Stimulated activated CD8-positive, alpha-beta memory T cell treated with anti-CD3 and anti-CD28 coated beads, Interleukin-12 subunit alpha, Interleukin-12 subunit beta, amount 100 ng/mL, for 1 hour (primary cell): Measurements from ENCODE around the gene XRN2.

ENCODE experiments used
- DNase-seq: peaks from one replicate; pipeline ENCODE4 v3.0.0-alpha.2; 2020; ENCODE audit warnings: low read depth

The XRN2 gene

DNA sequence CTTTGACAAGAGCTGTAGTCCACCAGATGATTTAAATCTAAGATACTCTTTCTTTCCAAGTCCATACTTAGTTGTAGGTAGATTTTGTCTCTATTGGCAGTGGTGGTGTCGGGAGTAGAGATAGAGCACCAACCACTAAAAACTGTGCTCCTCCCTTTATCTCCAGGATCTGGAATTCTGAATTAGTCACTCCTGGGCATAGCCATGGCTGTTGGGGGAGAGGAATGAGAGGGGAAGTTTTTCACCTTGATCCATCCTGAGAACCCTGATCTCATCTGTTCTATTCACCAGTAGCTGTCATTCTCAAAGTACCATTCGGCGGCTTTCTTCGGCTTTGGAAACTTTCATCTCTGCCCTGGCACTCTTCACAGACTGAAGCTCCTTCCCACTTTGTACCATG, 129.8 kb downstream of the XRN2 start:
- DNase-seq: no peak

DNA sequence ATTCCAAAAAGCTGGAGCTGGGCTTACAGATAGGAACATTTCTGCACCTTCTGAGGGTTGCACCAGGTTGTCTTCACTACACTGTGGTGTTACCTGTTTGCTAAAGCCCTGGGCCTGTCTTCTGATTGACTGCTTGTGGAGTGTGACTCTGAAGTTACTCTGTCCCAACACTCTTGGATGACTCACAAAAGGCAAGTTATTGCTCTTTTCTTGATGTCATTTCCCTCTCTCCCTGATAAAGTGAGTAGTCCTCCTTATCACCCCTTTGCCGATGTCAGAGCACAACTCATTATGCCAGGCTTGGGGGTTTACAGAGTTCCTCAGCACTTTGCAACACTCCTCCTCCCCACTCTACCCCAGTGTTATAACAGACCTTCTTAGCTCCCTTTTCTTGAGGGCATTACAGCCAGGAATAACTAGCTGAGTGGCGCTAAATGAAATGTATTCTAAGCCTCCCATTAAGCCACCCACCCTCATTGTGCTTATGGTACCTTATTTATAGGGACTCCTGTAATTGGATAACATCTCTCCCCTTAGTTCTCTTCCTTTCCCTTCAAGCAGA, 130.3 kb downstream of the XRN2 start:
- DNase-seq: no peak

- no peak for DNase-seq
Measured at GRCh38 chr20:21435576-21435975, 132.4 kb downstream of the XRN2 start.

DNA sequence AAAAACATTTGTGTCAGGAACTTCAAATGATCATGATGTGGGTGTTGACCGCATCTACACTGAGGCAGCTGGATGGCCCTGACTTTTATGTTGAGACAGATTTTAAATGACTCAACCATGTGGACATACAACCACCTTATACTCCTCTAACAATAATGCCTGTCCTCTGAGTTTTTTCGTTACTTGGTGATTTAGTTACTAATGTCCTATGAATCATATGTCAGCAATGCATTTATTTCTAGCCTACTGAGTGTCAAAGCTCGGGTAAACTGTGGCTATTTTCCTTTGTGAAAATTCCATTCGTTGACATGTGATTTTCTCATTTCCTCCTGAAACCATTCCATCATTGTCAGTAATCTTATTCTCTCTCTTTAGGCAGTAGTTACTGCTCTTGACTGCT, 133.1 kb downstream of the XRN2 start:
- DNase-seq: no peak

DNA sequence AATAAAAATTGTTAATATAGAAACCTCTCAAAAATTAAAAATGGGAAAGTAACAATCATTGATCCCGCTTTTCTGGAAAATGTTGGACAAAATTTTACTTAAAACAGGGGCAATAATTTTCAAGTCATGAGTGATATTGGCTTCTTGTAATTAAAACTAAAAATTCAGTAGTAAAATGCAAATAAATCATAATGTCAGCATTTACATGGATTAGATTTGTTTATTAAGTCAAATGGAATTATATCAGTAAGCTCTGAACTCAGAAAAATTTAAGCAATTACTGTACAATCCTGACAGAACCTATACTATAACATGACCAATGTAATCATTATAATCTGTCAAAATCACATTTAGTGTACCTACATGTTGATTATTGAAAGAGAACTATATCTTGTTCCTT, 134.1 kb downstream of the XRN2 start:
- DNase-seq: no peak

DNA sequence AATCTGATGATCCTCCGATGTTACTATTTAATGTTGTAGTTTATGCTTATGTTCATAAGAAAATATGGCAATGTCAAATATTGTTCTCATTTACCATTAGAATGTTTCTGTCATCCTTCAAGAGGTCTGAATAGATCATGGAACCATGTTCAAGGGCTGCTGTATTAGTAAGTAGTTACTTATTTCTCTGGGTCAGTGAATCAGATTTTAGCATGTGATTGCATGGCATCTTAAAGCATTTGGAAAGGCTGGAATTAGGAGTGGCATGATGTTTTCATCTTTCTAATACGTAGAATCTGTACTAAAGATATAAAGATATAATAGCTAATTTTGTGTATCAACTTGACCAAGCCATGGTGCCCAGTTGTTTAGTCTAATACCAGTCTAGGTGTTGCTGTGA, 134.7 kb downstream of the XRN2 start:
- no peak for DNase-seq
